Pulmonary artery endothelial cell (primary cell): ENCODE results near the gene TMEM253. TPM values are rescaled to one million over a fixed set of nuclear protein-coding genes. Genes with fewer than 3 reads are reported as not detected.
A peak's percentile ranks its signal among the peaks of the same experiment; 100 is the strongest.

Experiments
- DNase-seq: peaks from one replicate; pipeline ENCODE4 v3.0.0-alpha.2; 2011; ENCODE audit warnings: low read depth, low spot score
- total RNA-seq: library from RNA; depleted of rRNA; stranded (reverse); fragments of >200 nt; gene quantifications from 2 replicates; pipeline ENCODE4 v1.2.3, GENCODE V29; 2014

TMEM253 gene
- total RNA-seq, 1 donor from 2014 or later = not detected

- DNase-seq = no peak
These were observed 11.0 kb upstream of the TMEM253 start for GRCh38 chr14:21089877-21090193.

GRCh38 chr14:21090194-21090939, 10.5 kb upstream of the TMEM253 start:
- no peak for DNase-seq

GRCh38 chr14:21090940-21091663, 9.8 kb upstream of the TMEM253 start:
- DNase-seq = no peak

GRCh38 chr14:21091821-21092272, 9.0 kb upstream of the TMEM253 start:
- no peak for DNase-seq

GRCh38 chr14:21092273-21093011, 8.4 kb upstream of the TMEM253 start:
- DNase-seq = peak; percentile 24

GRCh38 chr14:21093018-21093417, 7.8 kb upstream of the TMEM253 start:
- DNase-seq = no peak

GRCh38 chr14:21093769-21094681, 6.8 kb upstream of the TMEM253 start:
- DNase-seq = no peak

GRCh38 chr14:21095430-21096205, 5.2 kb upstream of the TMEM253 start:
- DNase-seq = no peak

- no peak for DNase-seq
These were observed 4.4 kb upstream of the TMEM253 start for GRCh38 chr14:21096438-21096837.

GRCh38 chr14:21096978-21097635, 3.8 kb upstream of the TMEM253 start:
- no peak for DNase-seq

- no peak for DNase-seq
These were observed 3.2 kb upstream of the TMEM253 start for GRCh38 chr14:21097636-21098075.

- no peak for DNase-seq
These were observed 2.6 kb upstream of the TMEM253 start, which contains the start of gene ZNF219 for GRCh38 chr14:21098076-21098891. TSS of gene ZNF219 (minus strand) at chr14:21098655. CDS start at chr14:21093591, 5,064 bp downstream.

- no peak for DNase-seq
These were observed 1.8 kb upstream of the TMEM253 start for GRCh38 chr14:21098892-21099595.

GRCh38 chr14:21099596-21099985, 1.3 kb upstream of the TMEM253 start:
- no peak for DNase-seq

- no peak for DNase-seq
These were observed 1.0 kb downstream of the TMEM253 start for GRCh38 chr14:21101802-21102413.

- DNase-seq = no peak
These were observed 1.9 kb downstream of the TMEM253 start for GRCh38 chr14:21102521-21103410.

GRCh38 chr14:21103411-21103709, 2.5 kb downstream of the TMEM253 start:
- no peak for DNase-seq
